Measurements from ENCODE around the gene DAPK1.

The DAPK1 gene

GRCh38 chr9:87753313-87753712 is 255.6 kb downstream of the DAPK1 start:
- DNase-seq = no peak

All from effector CD4-positive, alpha-beta T cell (primary cell).